ENCODE measurements around the gene KCNT1. TPM values are rescaled to one million over a fixed set of nuclear protein-coding genes. Genes with fewer than 3 reads are reported as not detected.

Gene KCNT1
- total RNA-seq, 2 donors from 2014 or later, result 0.08 TPM; not detected in 1

DNA sequence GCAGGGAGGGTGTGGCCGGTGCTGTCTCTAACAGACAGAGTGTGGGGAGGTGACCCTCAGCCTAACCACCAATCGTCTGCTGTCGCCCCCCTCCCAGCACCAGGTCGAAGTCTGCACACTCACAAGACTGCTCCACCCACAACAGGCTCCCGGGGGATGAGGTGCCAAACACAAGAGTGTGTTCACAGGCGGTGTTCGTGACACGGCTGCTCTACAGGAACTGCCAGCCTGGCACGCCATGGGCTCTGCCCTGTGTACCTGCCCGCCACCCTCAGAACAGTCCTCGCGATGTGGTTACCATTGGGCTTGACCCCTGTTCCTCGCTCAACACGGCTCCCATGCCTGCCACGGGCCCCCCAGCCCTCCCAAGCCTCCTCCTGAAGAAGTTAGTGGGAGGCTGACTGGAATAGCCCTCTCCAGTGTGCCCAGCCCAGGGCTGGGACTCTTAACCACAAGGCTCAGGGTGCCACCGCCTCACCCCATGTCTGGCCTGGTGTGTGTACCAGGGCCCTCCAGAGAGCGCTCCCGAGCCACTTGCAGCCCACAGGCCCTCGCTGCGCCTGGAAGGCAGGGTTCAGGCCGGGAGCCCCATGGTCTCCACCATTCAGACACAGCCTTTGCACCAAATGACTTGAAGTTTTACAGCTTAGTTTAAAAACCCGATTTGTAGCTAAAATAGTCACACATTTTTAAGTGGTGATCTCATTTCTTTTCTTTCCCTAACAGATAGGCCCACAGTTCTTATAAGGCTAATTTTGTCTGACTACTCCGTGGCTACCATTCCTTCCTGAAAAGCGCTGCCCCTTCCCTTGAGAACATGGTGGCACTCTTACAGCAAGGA lies 102.8 kb downstream of the KCNT1 start:
- no peak overlapping the region for H3K9ac ChIP-seq (ENCODE audit: low read depth in 2 of 2, low read length in 2 of 2)
- intact Hi-C loops (cut with DNase I), result no loop called here
- H3K27ac ChIP-seq, result no peak overlapping the region

DNA sequence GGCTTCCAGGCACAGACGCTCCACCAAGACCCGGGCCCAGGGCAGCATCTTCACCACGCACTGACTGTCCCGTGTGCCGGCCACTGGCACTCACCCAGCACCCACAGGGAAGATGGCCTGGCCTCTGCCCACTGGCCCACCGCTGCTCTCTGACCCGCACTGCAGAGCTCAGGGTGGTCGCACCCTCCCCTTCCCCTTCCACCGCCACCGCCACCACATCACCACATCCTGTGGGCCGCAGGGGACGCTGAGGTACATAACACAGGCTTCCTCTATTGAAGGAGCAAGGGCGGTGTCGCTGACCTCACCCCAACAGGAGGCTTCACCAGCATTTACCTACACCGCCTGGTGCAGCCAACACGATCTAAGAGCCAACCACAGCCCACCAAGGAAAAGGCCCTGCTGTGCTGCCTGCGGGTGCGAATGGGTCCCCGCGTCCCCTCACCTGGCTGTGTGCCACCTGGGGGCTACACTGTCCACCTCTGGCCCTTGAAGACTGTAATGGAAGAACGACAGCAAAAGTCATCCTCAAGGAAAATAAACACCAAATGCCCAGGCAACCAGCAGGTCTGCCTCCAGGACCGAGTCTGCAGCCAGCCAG lies 103.5 kb downstream of the KCNT1 start:
- no peaks in the 10 kb centered on the region for H3K9me3 ChIP-seq
- no peak for DNase-seq
- H3K27me3 ChIP-seq, result no peaks in the 10 kb centered on the region
- no peaks in the 10 kb centered on the region for H3K4me1 ChIP-seq
- no peaks in the 10 kb centered on the region for H3K36me3 ChIP-seq
- TF ChIP-seq CTCF (IDR thresholded peaks at IDR 0.05), result no peak
- H3K4me3 ChIP-seq, result no peak overlapping the region
- no peak overlapping the region for H3K9ac ChIP-seq (ENCODE audit: low read depth in 2 of 2, low read length in 2 of 2)
- no peak overlapping the region for H3K27ac ChIP-seq
- intact Hi-C loops (cut with DNase I), result no loop called here

More for the DNA sequence above, 102.8 kb downstream of the KCNT1 start:
- Histone ChIP-seq H3K27me3 (no peaks in the 10 kb centered on the region), H3K36me3 (no peaks in the 10 kb centered on the region), H3K4me3 (no peak overlapping the region), H3K9me3 (no peaks in the 10 kb centered on the region), H3K4me1 (no peaks in the 10 kb centered on the region)
- no peak for TF ChIP-seq CTCF (IDR thresholded peaks at IDR 0.05)
- DNase-seq, result no peak

DNA sequence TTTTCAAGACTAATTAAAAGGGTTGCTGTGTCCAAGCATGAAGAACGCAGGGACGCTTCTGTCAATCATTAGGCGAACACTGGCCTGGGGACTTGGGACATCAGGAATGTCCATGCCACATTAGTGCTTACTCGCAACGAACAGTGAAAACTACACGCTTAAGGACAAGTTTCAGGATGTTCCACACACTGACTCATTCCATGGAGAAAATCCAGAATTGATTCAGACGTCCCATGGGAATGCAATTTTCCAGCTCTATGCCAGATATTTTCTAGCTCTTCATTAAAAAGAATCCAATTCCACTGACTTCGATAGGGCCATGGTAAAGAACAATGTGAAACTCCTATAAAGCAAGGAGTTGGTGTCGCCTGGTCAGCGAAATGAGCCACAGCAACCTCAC lies 107.2 kb downstream of the KCNT1 start:
- Histone ChIP-seq H3K36me3 (no peaks in the 10 kb centered on the region), H3K4me1 (no peaks in the 10 kb centered on the region), H3K9ac (ENCODE audit: low read depth in 2 of 2, low read length in 2 of 2) (no peak overlapping the region)

GRCh38 chr9:135810806-135811575 lies 109.0 kb downstream of the KCNT1 start:
- Histone ChIP-seq H3K4me3 (no peak overlapping the region), H3K27ac (no peak overlapping the region), H3K27me3 (no peaks in the 10 kb centered on the region), H3K4me1 (no peaks in the 10 kb centered on the region), H3K9ac (ENCODE audit: low read depth in 2 of 2, low read length in 2 of 2) (no peak overlapping the region), H3K9me3 (no peaks in the 10 kb centered on the region), H3K36me3 (no peaks in the 10 kb centered on the region)
- intact Hi-C loops (cut with DNase I), result no loop called here
- no peak for DNase-seq
- TF ChIP-seq CTCF (IDR thresholded peaks at IDR 0.05), result no peak

More for the DNA sequence above, 107.2 kb downstream of the KCNT1 start:
- DNase-seq, result no peak
- intact Hi-C loops (cut with DNase I), result no loop called here
- H3K9me3 ChIP-seq, result no peaks in the 10 kb centered on the region
- H3K27me3 ChIP-seq, result no peaks in the 10 kb centered on the region
- H3K27ac ChIP-seq, result no peak overlapping the region
- no peak overlapping the region for H3K4me3 ChIP-seq
- no peak for TF ChIP-seq CTCF (IDR thresholded peaks at IDR 0.05)

GRCh38 chr9:135811801-135812200 lies 109.8 kb downstream of the KCNT1 start:
- TF ChIP-seq CTCF (IDR thresholded peaks at IDR 0.05), result no peak
- H3K27ac ChIP-seq, result no peak overlapping the region
- H3K4me1 ChIP-seq, result no peaks in the 10 kb centered on the region
- H3K36me3 ChIP-seq, result no peaks in the 10 kb centered on the region
- H3K9ac ChIP-seq (ENCODE audit: low read depth in 2 of 2, low read length in 2 of 2), result no peak overlapping the region
- H3K27me3 ChIP-seq, result no peaks in the 10 kb centered on the region
- no peaks in the 10 kb centered on the region for H3K9me3 ChIP-seq
- no peak overlapping the region for H3K4me3 ChIP-seq
- intact Hi-C loops (cut with DNase I), result no loop called here
- DNase-seq, result no peak

Measured in colonic mucosa (tissue), 4 donors.